Chondrocyte (in vitro differentiated cells): ENCODE measurements around the gene SSR4. TPM values are rescaled to one million over a fixed set of nuclear protein-coding genes. Genes with fewer than 3 reads are reported as not detected.
A peak's percentile ranks its signal among the peaks of the same experiment; 100 is the strongest.

Experiments used
- DNase-seq: peaks from one replicate; pipeline ENCODE4 v3.0.0; 2021; ENCODE audit warnings: mixed read lengths, low spot score
- H3K27ac Mint-ChIP-seq: one replicate; pipeline ENCODE4 v1.8.0; 2021; ENCODE audit warnings: mild to moderate bottlenecking, moderate library complexity, mixed read lengths; ENCODE audit not compliant: unreplicated experiment
- H3K27me3 Mint-ChIP-seq: 2 replicates; pipeline ENCODE4 v1.8.0; 2021; ENCODE audit warnings: low read depth, mixed read lengths
- H3K36me3 Mint-ChIP-seq: 2 replicates; pipeline ENCODE4 v1.8.0; 2021; ENCODE audit warnings: low read depth, mixed read lengths
- H3K4me1 Mint-ChIP-seq: 2 replicates; pipeline ENCODE4 v1.8.0; 2021; ENCODE audit warnings: low read depth, mild to moderate bottlenecking, mixed read lengths
- H3K4me3 Mint-ChIP-seq: one replicate; pipeline ENCODE4 v1.8.0; 2021; ENCODE audit warnings: mild to moderate bottlenecking, moderate library complexity, mixed read lengths; ENCODE audit not compliant: unreplicated experiment
- H3K9me3 Mint-ChIP-seq: 2 replicates; pipeline ENCODE4 v1.8.0; 2021; ENCODE audit warnings: low read depth, mixed read lengths
- total RNA-seq: library from RNA; stranded (reverse); gene quantifications from 3 replicates; pipeline ENCODE4 v1.2.1, GENCODE V29; 2021
- TF ChIP-seq, protein P1 (sequence below): fragments of 200-600 bp; sonication (generic); IDR thresholded peaks from 2 replicates; pipeline ENCODE4 v1.5.0; 2021; ENCODE audit warnings: antibody characterized with exemption, mild to moderate bottlenecking, moderate library complexity

SSR4 gene
- total RNA-seq, 1 donor from 2014 or later, result 245 TPM

- Mint-ChIP-seq H3K4me3 (no peak overlapping the region), H3K9me3 (peaks cover 9% of the 10 kb centered on the region), H3K27ac (no peak overlapping the region), H3K4me1 (peaks cover 7% of the 10 kb centered on the region), H3K36me3 (peaks cover 5% of the 10 kb centered on the region), H3K27me3 (no peaks in the 10 kb centered on the region)
- no peak for DNase-seq
- TF ChIP-seq, protein P1, sequence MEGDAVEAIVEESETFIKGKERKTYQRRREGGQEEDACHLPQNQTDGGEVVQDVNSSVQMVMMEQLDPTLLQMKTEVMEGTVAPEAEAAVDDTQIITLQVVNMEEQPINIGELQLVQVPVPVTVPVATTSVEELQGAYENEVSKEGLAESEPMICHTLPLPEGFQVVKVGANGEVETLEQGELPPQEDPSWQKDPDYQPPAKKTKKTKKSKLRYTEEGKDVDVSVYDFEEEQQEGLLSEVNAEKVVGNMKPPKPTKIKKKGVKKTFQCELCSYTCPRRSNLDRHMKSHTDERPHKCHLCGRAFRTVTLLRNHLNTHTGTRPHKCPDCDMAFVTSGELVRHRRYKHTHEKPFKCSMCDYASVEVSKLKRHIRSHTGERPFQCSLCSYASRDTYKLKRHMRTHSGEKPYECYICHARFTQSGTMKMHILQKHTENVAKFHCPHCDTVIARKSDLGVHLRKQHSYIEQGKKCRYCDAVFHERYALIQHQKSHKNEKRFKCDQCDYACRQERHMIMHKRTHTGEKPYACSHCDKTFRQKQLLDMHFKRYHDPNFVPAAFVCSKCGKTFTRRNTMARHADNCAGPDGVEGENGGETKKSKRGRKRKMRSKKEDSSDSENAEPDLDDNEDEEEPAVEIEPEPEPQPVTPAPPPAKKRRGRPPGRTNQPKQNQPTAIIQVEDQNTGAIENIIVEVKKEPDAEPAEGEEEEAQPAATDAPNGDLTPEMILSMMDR, result no peak
These were observed 4.8 kb upstream of the SSR4 start for GRCh38 chrX:153789654-153790053.

GRCh38 chrX:153791104-153791852, 3.2 kb upstream of the SSR4 start:
- no peak overlapping the region for H3K4me3 Mint-ChIP-seq

GRCh38 chrX:153792368-153792767, 2.1 kb upstream of the SSR4 start:
- H3K9me3 Mint-ChIP-seq, result peaks cover 12% of the 10 kb centered on the region
- no peak overlapping the region for H3K4me3 Mint-ChIP-seq
- H3K36me3 Mint-ChIP-seq, result peaks cover 2% of the 10 kb centered on the region
- peaks cover 17% of the 10 kb centered on the region for H3K4me1 Mint-ChIP-seq
- no peaks in the 10 kb centered on the region for H3K27me3 Mint-ChIP-seq
- DNase-seq, result no peak
- TF ChIP-seq, protein P1, result no peak
- H3K27ac Mint-ChIP-seq, result no peak overlapping the region

More at GRCh38 chrX:153791104-153791852, 3.2 kb upstream of the SSR4 start:
- H3K27ac Mint-ChIP-seq, result no peak overlapping the region
- H3K36me3 Mint-ChIP-seq, result peaks cover 4% of the 10 kb centered on the region
- H3K4me1 Mint-ChIP-seq, result peaks cover 14% of the 10 kb centered on the region
- no peak for DNase-seq
- peaks cover 11% of the 10 kb centered on the region for H3K9me3 Mint-ChIP-seq
- TF ChIP-seq, protein P1, result no peak
- no peaks in the 10 kb centered on the region for H3K27me3 Mint-ChIP-seq

DNA sequence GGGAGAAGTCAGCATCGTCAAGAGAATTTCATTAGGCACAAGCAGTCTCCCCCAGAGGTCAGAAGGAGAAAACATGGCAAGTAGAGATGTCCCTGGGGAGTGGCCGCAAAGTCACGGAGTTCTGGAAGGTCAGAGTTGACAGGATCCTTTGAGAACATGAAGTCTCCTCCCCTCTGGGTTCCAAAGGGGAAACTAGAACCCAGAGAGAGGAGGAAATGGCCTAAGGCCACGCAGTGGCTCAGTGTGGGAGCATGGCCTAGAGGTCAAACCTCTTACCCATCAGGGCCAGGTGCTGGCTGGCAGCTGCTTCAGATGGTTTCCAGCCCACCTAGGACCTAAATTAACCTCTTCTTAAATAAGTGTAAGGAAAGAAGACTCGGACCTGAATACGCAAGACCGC, 1.2 kb upstream of the SSR4 start:
- H3K27ac Mint-ChIP-seq, result peak overlapping the region; percentile 91
- peak overlapping the region; percentile 95 for H3K4me3 Mint-ChIP-seq
- H3K27me3 Mint-ChIP-seq, result no peaks in the 10 kb centered on the region
- no peak for DNase-seq
- peaks cover 17% of the 10 kb centered on the region for H3K4me1 Mint-ChIP-seq
- H3K9me3 Mint-ChIP-seq, result peaks cover 10% of the 10 kb centered on the region
- TF ChIP-seq, protein P1, result no peak
- H3K36me3 Mint-ChIP-seq, result no peaks in the 10 kb centered on the region

DNA sequence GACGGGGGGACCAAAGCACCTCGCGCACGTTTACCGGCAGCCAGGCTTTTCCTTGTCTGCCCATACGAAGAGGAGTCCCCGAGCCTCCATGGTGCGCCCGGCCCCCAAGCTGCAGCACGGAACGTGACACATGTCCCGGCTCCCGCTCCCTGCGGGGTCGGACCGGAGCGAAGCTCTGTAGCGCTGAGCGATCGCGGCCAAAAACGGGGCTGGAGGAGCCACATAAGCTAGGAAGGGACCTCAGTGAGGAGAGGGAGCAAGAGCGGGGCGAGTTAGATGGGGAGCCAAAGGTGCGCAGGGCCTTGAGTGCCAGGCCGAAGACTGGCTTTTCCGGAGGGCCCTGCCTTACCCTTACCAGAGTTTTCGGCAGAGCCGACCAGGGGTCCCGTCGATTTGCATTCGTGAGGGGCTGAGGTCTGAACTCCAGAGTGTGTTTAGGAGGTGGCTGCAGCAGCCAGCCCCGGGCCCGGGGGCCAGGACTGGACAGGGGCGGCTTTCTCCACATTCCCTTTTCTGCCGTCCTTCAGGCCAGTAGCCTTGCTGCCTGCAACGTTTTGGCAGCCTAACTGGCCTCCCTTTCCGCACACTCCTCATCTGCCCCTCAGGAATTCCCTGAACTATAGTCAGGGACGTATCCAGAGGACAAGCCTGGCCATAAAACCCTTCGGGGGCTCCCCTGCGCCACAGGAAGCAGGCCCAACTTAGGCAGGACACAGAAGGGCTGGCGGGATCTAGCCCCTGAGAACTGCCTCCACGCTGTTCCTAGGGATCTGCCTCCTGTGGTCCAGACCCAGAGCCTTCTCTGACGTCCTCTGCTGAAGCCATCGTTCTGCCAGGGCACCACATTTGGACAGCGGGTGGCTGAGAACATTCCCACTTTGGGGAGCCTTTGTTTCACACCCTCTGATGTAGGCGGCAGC, 689 bp downstream of the SSR4 start:
- peak overlapping the region; percentile 91 for H3K27ac Mint-ChIP-seq
- H3K36me3 Mint-ChIP-seq, result no peaks in the 10 kb centered on the region
- peaks cover 7% of the 10 kb centered on the region for H3K9me3 Mint-ChIP-seq
- H3K27me3 Mint-ChIP-seq, result no peaks in the 10 kb centered on the region
- DNase-seq, result no peak
- TF ChIP-seq, protein P1, result no peak
- peak overlapping the region; percentile 95 for H3K4me3 Mint-ChIP-seq
- H3K4me1 Mint-ChIP-seq, result peaks cover 17% of the 10 kb centered on the region
